H9 (cell line): ENCODE data around the gene RPP14. TPM values are rescaled to one million over a fixed set of nuclear protein-coding genes. Genes with fewer than 3 reads are reported as not detected.

Experiments
- DNase-seq: peaks from one replicate; pipeline ENCODE4 v3.0.0-alpha.2; 2017
- H2AFZ ChIP-seq: one replicate; pipeline ENCODE4 v1.6.1; 2013; ENCODE audit warnings: mild to moderate bottlenecking, low read length, control low read depth, moderate library complexity
- H2AK5ac ChIP-seq: 2 replicates; pipeline ENCODE4 v1.6.1; 2013; ENCODE audit warnings: low read length, control low read depth, mixed read lengths; ENCODE audit not compliant: insufficient read length
- H2BK120ac ChIP-seq: one replicate; pipeline ENCODE4 v1.6.1; 2013; ENCODE audit warnings: low read depth, mild to moderate bottlenecking, low read length, control low read depth, inconsistent platforms; ENCODE audit not compliant: poor library complexity, severe bottlenecking
- H2BK12ac ChIP-seq: 2 replicates; pipeline ENCODE4 v1.6.1; 2013; ENCODE audit warnings: low read length, control low read depth, mixed read lengths, low read depth; ENCODE audit not compliant: insufficient read length
- H2BK15ac ChIP-seq: 2 replicates; pipeline ENCODE4 v1.6.1; 2013; ENCODE audit warnings: low read depth, low read length, control low read depth
- H2BK20ac ChIP-seq: one replicate; pipeline ENCODE4 v1.6.1; 2013; ENCODE audit warnings: low read depth, mild to moderate bottlenecking, low read length, control low read depth, inconsistent platforms; ENCODE audit not compliant: poor library complexity, severe bottlenecking
- H2BK5ac ChIP-seq: 2 replicates; pipeline ENCODE4 v1.6.1; 2013; ENCODE audit warnings: low read length, control low read depth, mixed read lengths; ENCODE audit not compliant: insufficient read length
- H3K14ac ChIP-seq: 2 replicates; pipeline ENCODE4 v1.6.1; 2013; ENCODE audit warnings: low read length, control low read depth; ENCODE audit not compliant: insufficient read depth
- H3K18ac ChIP-seq: 2 replicates; pipeline ENCODE4 v1.6.1; 2013; ENCODE audit warnings: low read depth, mild to moderate bottlenecking, mixed read lengths, low read length, control low read depth; ENCODE audit not compliant: insufficient read length
- H3K23ac ChIP-seq: 2 replicates; pipeline ENCODE4 v1.6.1; 2013; ENCODE audit warnings: low read length, control low read depth, mixed read lengths, low read depth; ENCODE audit not compliant: insufficient read length
- H3K23me2 ChIP-seq: 2 replicates; pipeline ENCODE4 v1.6.1; 2013; ENCODE audit warnings: low read depth, mild to moderate bottlenecking, mixed read lengths, low read length, control low read depth; ENCODE audit not compliant: insufficient read length, poor library complexity, severe bottlenecking
- H3K27ac ChIP-seq: 2 replicates; pipeline ENCODE4 v1.5.1; 2013; ENCODE audit warnings: low read length, control low read depth, mixed read lengths, low read depth; ENCODE audit not compliant: insufficient read length
- H3K27me3 ChIP-seq: 2 replicates; pipeline ENCODE4 v1.6.1; 2013; ENCODE audit warnings: low read length, control low read depth, inconsistent platforms; ENCODE audit not compliant: insufficient read depth
- H3K4ac ChIP-seq: 2 replicates; pipeline ENCODE4 v1.6.1; 2013; ENCODE audit warnings: low read depth, mild to moderate bottlenecking, control low read depth, inconsistent platforms, low read length, moderate library complexity
- H3K4me1 ChIP-seq: 2 replicates; pipeline ENCODE4 v1.6.1; 2013; ENCODE audit warnings: low read length, control low read depth, inconsistent platforms; ENCODE audit not compliant: insufficient read depth
- H3K4me2 ChIP-seq: 2 replicates; pipeline ENCODE4 v1.6.1; 2013; ENCODE audit warnings: low read length, control low read depth, mixed read lengths; ENCODE audit not compliant: insufficient read length, insufficient read depth
- H3K56ac ChIP-seq: 2 replicates; pipeline ENCODE4 v1.6.1; 2013; ENCODE audit warnings: low read depth, mild to moderate bottlenecking, mixed read lengths, low read length, control low read depth; ENCODE audit not compliant: insufficient read length
- H3K79me1 ChIP-seq: 2 replicates; pipeline ENCODE4 v1.6.1; 2013; ENCODE audit warnings: low read depth, mild to moderate bottlenecking, moderate library complexity, low read length, control low read depth, inconsistent platforms; ENCODE audit not compliant: insufficient read depth, poor library complexity, severe bottlenecking
- H3K79me2 ChIP-seq: 2 replicates; pipeline ENCODE4 v1.6.1; 2013; ENCODE audit warnings: low read length, control low read depth, inconsistent platforms; ENCODE audit not compliant: insufficient read depth
- H3K9ac ChIP-seq: 2 replicates; pipeline ENCODE4 v1.6.1; 2013; ENCODE audit warnings: low read length, control low read depth, mixed read lengths; ENCODE audit not compliant: insufficient read length; ENCODE audit errors: extremely low read depth
- H3K9me3 ChIP-seq: one replicate; pipeline ENCODE4 v1.6.1; 2013; ENCODE audit warnings: low read depth, low read length, inconsistent platforms; ENCODE audit not compliant: control insufficient read depth
- H3T11ph ChIP-seq: one replicate; pipeline ENCODE4 v1.6.1; 2013; ENCODE audit warnings: mild to moderate bottlenecking, low read length, control low read depth, inconsistent platforms
- H4K20me1 ChIP-seq: one replicate; pipeline ENCODE4 v1.6.1; 2013; ENCODE audit not compliant: control insufficient read depth, insufficient read length, insufficient read depth
- H4K5ac ChIP-seq: 2 replicates; pipeline ENCODE4 v1.6.1; 2013; ENCODE audit warnings: low read depth, mild to moderate bottlenecking, mixed read lengths, low read length, control low read depth; ENCODE audit not compliant: insufficient read length
- H4K8ac ChIP-seq: replicated peaks from 2 replicates; pipeline ENCODE4 v1.6.1; 2013; ENCODE audit warnings: low read length, control low read depth, mixed read lengths, low read depth; ENCODE audit not compliant: insufficient read length
- H4K91ac ChIP-seq: 2 replicates; pipeline ENCODE4 v1.6.1; 2013; ENCODE audit warnings: low read depth, mild to moderate bottlenecking, moderate library complexity, mixed read lengths, low read length, control low read depth; ENCODE audit not compliant: insufficient read length
- H3K27ac Mint-ChIP-seq, 3 experiments: 2 replicates in 2 of 3; 3 replicates in 1 of 3; pipeline ENCODE4 v1.8.0; 2020 to 2021; ENCODE audit warnings: mixed read lengths in 3 of 3, mild to moderate bottlenecking in 1 of 3, moderate library complexity in 1 of 3
- H3K27me3 Mint-ChIP-seq: 2 replicates; pipeline ENCODE4 v1.8.0; 2021; ENCODE audit warnings: low read depth, mild to moderate bottlenecking, moderate library complexity, mixed read lengths
- H3K36me3 Mint-ChIP-seq, 3 experiments: 2 replicates in 2 of 3; 3 replicates in 1 of 3; pipeline ENCODE4 v1.8.0; 2020 to 2021; ENCODE audit warnings: low read depth in 3 of 3, mixed read lengths in 3 of 3; ENCODE audit not compliant: insufficient read depth in 1 of 3
- H3K4me1 Mint-ChIP-seq, 2 experiments: 2 replicates each; pipeline ENCODE4 v1.8.0; 2020; ENCODE audit warnings: mixed read lengths in 2 of 2
- H3K4me3 Mint-ChIP-seq, 2 experiments: 2 replicates in 1 of 2; 3 replicates in 1 of 2; pipeline ENCODE4 v1.8.0; 2020 to 2021; ENCODE audit warnings: mild to moderate bottlenecking in 2 of 2, mixed read lengths in 2 of 2, moderate library complexity in 1 of 2
- H3K9me3 Mint-ChIP-seq, 2 experiments: 2 replicates in 1 of 2; 3 replicates in 1 of 2; pipeline ENCODE4 v1.8.0; 2020; ENCODE audit warnings: mild to moderate bottlenecking in 2 of 2, mixed read lengths in 2 of 2, moderate library complexity in 1 of 2
- WGBS: extraction: QIAGEN DNeasy Blood & Tissue Kit; methylation state at CpG from one replicate; pipeline ENCODE4 v1.1.7; 2013; ENCODE audit warnings: missing lambda C conversion rate, low lambda C conversion rate, mixed read lengths; ENCODE audit not compliant: insufficient read length; ENCODE audit errors: extremely low coverage; 5-methylcytosine and 5-hydroxymethylcytosine counted together
- total RNA-seq: library from RNA; stranded (reverse); gene quantifications from 2 replicates; pipeline ENCODE4 v1.2.1, GENCODE V29; 2021
- TF ChIP-seq, protein P1 (sequence below): fragments of 200-600 bp; sonication (generic); conservative IDR thresholded peaks from 3 replicates; pipeline ENCODE4 v1.8.0; 2021; ENCODE audit warnings: antibody characterized with exemption, mild to moderate bottlenecking

Gene RPP14
- total RNA-seq, 1 experiment from 2014 or later, result 23.9 TPM

DNA sequence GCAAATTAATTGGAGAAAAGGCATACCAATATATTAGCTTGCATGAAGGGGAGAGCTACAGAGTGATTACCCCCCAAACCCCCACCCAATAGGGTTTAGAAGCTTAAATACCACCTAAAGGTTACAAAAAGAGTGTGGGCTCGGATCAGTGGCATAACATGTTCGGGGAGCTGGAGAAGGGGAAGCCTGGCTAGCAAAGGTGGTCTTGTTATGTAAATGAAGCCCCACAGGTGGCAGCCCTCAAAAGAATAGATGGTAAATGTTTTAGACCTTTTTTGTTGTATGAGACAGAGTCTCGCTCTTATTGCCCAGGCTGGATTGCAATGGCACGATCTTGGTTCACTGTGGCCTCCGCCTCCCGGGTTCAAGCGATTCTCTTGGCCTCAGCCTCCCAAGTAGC lies 15.7 kb downstream of the RPP14 start:
- Histone ChIP-seq H3K23ac (no peak overlapping the region), H3K23me2 (no peaks in the 10 kb centered on the region), H2BK15ac (no peak overlapping the region), H2BK5ac (no peak overlapping the region), H4K91ac (no peak overlapping the region), H3K79me2 (no peaks in the 10 kb centered on the region), H4K20me1 (no peaks in the 10 kb centered on the region), H3K9me3 (no peaks in the 10 kb centered on the region), H2AFZ (no peak overlapping the region), H3K27me3 (no peaks in the 10 kb centered on the region), H2AK5ac (no peak overlapping the region), H3K18ac (no peak overlapping the region), H2BK20ac (no peak overlapping the region), H3T11ph (no peak overlapping the region), H2BK12ac (no peak overlapping the region), H3K14ac (no peak overlapping the region), H2BK120ac (no peak overlapping the region), H3K4me1 (peaks cover 7% of the 10 kb centered on the region; the same call in 1 of the 2 replicates), H4K8ac (no peak overlapping the region), H3K79me1 (no peaks in the 10 kb centered on the region), H3K4ac (no peak overlapping the region; the same call in 1 of the 2 replicates), H3K9ac (no peak overlapping the region), H3K4me2 (peak overlapping the region; percentile 9), H3K56ac (no peak overlapping the region), H4K5ac (no peak overlapping the region), H3K27ac (no peak overlapping the region)
- H3K4me3 Mint-ChIP-seq, result no peak overlapping the region
- TF ChIP-seq, protein P1, sequence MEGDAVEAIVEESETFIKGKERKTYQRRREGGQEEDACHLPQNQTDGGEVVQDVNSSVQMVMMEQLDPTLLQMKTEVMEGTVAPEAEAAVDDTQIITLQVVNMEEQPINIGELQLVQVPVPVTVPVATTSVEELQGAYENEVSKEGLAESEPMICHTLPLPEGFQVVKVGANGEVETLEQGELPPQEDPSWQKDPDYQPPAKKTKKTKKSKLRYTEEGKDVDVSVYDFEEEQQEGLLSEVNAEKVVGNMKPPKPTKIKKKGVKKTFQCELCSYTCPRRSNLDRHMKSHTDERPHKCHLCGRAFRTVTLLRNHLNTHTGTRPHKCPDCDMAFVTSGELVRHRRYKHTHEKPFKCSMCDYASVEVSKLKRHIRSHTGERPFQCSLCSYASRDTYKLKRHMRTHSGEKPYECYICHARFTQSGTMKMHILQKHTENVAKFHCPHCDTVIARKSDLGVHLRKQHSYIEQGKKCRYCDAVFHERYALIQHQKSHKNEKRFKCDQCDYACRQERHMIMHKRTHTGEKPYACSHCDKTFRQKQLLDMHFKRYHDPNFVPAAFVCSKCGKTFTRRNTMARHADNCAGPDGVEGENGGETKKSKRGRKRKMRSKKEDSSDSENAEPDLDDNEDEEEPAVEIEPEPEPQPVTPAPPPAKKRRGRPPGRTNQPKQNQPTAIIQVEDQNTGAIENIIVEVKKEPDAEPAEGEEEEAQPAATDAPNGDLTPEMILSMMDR, result no peak
- DNase-seq, result peak; percentile 74
- H3K27ac Mint-ChIP-seq, result peak overlapping the region in 2 of 3 experiments; percentile 63 to 90; a peak in 3 of 7 replicates
- no peaks in the 10 kb centered on the region for H3K9me3 Mint-ChIP-seq
- no CpG with 5 or more reads among the region's 7 CpGs for WGBS
- H3K4me1 Mint-ChIP-seq, result peaks cover 22 to 29% of the 10 kb centered on the region in 2 experiments
- H3K27me3 Mint-ChIP-seq, result no peaks in the 10 kb centered on the region
- H3K36me3 Mint-ChIP-seq, result peaks cover 10 to 38% (median 30%) of the 10 kb centered on the region in 3 experiments; a peak in 6 of 7 replicates
